PFSK-1 (cell line): ENCODE measurements around the gene TTC28.

Source experiments
- FOXP2 ChIP-seq: optimal IDR thresholded peaks from 2 replicates; pipeline ENCODE3; 2011; ENCODE audit warnings: borderline replicate concordance, control low read depth, inconsistent platforms; ENCODE audit not compliant: insufficient read depth; ENCODE audit errors: extremely low read length, extremely low read depth
- POLR2AphosphoS5 ChIP-seq: IDR thresholded peaks from 2 replicates; pipeline ENCODE4 v1.6.1; 2012; ENCODE audit warnings: low read depth, mild to moderate bottlenecking, control low read depth, low read length, moderate library complexity
- SIN3A ChIP-seq: IDR thresholded peaks from 2 replicates; pipeline ENCODE4 v1.6.1; 2012; ENCODE audit warnings: mild to moderate bottlenecking, low read length, moderate library complexity, borderline replicate concordance; ENCODE audit not compliant: insufficient read depth
- TAF1 ChIP-seq: IDR thresholded peaks from 2 replicates; pipeline ENCODE4 v1.6.1; 2012; ENCODE audit warnings: low read length, control low read depth, borderline replicate concordance; ENCODE audit not compliant: insufficient read depth
- TF ChIP-seq, protein P1 (sequence below), 2 experiments: IDR thresholded peaks; 2 replicates each; pipeline versions ENCODE4 v1.6.1 to v1.8.0; 2011 to 2012; ENCODE audit warnings: low read depth in 2 of 2, low read length in 2 of 2, control low read depth in 1 of 2, inconsistent platforms in 1 of 2, mild to moderate bottlenecking in 1 of 2, moderate library complexity in 1 of 2; ENCODE audit not compliant: insufficient read depth in 1 of 2

Gene TTC28

DNA sequence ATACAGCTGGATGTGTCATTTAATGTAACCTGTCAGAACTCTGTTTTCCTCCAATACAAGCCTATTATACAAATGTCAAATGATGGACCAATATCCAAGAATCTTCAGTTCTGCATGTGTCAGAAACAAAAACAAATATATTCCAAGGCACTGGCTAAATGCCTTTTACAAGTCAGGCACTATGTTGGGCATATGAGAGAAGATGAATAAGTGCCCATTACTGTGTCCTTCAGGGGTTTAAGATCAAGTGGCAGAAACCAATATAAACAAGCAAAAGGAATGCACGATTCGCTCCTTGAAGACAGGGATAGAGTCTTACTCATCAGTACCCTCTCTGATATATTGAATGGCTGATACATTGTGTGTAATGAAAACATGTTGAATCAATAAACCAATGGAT lies 254.4 kb downstream of the TTC28 start:
- TF ChIP-seq POLR2AphosphoS5 (no peak), SIN3A (no peak), TAF1 (no peak), FOXP2 (no peak)
- TF ChIP-seq, protein P1, sequence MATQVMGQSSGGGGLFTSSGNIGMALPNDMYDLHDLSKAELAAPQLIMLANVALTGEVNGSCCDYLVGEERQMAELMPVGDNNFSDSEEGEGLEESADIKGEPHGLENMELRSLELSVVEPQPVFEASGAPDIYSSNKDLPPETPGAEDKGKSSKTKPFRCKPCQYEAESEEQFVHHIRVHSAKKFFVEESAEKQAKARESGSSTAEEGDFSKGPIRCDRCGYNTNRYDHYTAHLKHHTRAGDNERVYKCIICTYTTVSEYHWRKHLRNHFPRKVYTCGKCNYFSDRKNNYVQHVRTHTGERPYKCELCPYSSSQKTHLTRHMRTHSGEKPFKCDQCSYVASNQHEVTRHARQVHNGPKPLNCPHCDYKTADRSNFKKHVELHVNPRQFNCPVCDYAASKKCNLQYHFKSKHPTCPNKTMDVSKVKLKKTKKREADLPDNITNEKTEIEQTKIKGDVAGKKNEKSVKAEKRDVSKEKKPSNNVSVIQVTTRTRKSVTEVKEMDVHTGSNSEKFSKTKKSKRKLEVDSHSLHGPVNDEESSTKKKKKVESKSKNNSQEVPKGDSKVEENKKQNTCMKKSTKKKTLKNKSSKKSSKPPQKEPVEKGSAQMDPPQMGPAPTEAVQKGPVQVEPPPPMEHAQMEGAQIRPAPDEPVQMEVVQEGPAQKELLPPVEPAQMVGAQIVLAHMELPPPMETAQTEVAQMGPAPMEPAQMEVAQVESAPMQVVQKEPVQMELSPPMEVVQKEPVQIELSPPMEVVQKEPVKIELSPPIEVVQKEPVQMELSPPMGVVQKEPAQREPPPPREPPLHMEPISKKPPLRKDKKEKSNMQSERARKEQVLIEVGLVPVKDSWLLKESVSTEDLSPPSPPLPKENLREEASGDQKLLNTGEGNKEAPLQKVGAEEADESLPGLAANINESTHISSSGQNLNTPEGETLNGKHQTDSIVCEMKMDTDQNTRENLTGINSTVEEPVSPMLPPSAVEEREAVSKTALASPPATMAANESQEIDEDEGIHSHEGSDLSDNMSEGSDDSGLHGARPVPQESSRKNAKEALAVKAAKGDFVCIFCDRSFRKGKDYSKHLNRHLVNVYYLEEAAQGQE (IDR thresholded peaks at IDR 0.05; ENCODE audit: insufficient read depth in 1 of 2, low read depth in 2 of 2, low read length in 2 of 2) = no peak

DNA sequence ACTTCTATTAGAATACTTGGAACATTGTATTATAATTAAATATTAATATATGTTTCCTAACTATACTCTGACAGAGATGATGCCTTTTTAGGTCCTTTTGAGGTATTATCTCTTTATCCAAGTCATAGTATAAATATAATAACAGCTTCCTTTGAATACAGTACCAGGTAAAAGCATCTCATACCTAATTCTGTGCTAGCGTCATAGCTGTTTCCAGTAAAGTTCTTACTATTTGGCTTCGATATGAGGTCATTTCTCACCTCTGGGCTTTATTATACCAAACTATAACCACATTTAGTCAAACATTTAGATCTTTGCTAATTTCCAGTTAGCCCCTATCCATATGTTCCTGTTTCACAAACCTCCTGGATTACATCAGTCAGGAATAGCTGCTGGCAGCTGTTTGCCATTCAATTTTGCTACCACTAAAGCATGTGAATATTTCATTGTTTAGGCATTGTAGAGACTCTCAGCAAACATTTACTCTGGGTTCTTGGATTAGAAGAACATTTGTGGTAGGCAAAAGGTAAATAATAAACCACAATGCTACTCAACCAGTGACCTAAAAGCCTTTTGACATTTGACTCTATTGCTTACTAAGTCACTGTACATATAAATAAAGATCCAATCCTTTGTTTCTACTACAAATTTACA lies 255.1 kb downstream of the TTC28 start:
- TF ChIP-seq, protein P1 (IDR thresholded peaks at IDR 0.05; ENCODE audit: insufficient read depth in 1 of 2, low read depth in 2 of 2, low read length in 2 of 2) = no peak
- no peak for TF ChIP-seq FOXP2
- no peak for TF ChIP-seq POLR2AphosphoS5
- TF ChIP-seq TAF1 = no peak
- no peak for TF ChIP-seq SIN3A

DNA sequence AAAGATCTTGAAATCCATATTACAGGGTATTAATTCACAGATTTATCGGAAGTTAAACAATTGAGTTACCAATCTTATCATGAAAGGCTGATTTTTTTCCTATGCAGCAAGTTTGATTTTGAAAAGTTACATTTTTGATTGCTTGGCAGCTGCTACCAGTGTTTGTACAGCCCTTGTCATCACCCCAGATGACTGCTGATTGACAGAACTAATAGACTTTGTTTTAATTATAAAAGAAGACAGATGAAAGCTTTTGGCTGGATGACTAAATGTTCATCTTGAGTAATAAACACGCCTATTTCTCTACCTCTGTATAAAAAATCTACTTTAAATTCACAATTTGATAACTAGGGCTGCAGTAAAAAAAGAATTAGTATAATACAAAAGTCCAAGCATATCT lies 259.7 kb downstream of the TTC28 start:
- no peak for TF ChIP-seq TAF1
- no peak for TF ChIP-seq FOXP2

DNA sequence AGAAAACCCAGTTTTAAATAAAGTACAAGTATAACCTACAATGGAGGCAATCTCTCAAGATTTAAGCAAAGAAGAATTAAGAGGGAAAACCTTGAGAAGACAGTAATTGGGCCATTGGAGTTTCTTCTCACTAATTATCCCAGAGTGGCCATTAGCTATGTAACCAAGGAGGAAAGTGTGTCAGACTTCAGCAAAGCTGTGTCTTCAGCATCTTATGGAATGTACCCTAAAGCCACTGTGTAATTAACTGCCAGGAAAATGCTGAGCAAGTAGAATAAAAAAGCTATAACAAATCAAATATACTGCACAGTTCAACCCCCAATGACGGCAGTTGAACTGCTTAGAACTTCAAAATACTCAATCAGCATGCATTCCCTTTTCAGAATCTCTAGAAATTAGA lies 261.6 kb downstream of the TTC28 start:
- no peak for TF ChIP-seq TAF1
- TF ChIP-seq SIN3A = no peak
- TF ChIP-seq POLR2AphosphoS5 = no peak
- no peak for TF ChIP-seq FOXP2
- TF ChIP-seq, protein P1 (IDR thresholded peaks at IDR 0.05; ENCODE audit: insufficient read depth in 1 of 2, low read depth in 2 of 2, low read length in 2 of 2) = no peak

DNA sequence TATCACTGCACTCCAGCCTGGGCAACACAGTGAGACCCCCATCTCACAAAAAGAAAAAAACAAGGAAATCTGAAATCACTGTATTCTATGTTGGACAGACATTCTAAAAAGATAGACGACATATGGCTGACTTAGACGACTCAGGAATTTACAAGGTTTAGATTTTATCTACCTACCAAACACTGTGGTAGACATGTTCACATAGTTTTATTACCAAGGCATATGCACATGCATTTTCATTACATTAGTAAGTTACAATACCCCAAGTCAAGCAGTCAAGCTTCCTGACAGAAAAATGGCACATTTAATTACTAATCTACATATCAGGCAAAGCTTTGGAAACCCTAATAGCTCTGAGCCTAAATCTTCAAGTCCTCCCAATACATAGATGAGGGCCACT lies 262.2 kb downstream of the TTC28 start:
- TF ChIP-seq TAF1 = no peak
- TF ChIP-seq FOXP2 = no peak
- no peak for TF ChIP-seq POLR2AphosphoS5
- no peak for TF ChIP-seq SIN3A
- TF ChIP-seq, protein P1 (IDR thresholded peaks at IDR 0.05; ENCODE audit: insufficient read depth in 1 of 2, low read depth in 2 of 2, low read length in 2 of 2) = no peak
